ENCODE measurements around the gene OGDH. TPM values are rescaled to one million over a fixed set of nuclear protein-coding genes. Genes with fewer than 3 reads are reported as not detected.

Gene OGDH
- polyA plus RNA-seq, 3 donors: 41.0 to 74.1 (median 49.9) TPM

DNA sequence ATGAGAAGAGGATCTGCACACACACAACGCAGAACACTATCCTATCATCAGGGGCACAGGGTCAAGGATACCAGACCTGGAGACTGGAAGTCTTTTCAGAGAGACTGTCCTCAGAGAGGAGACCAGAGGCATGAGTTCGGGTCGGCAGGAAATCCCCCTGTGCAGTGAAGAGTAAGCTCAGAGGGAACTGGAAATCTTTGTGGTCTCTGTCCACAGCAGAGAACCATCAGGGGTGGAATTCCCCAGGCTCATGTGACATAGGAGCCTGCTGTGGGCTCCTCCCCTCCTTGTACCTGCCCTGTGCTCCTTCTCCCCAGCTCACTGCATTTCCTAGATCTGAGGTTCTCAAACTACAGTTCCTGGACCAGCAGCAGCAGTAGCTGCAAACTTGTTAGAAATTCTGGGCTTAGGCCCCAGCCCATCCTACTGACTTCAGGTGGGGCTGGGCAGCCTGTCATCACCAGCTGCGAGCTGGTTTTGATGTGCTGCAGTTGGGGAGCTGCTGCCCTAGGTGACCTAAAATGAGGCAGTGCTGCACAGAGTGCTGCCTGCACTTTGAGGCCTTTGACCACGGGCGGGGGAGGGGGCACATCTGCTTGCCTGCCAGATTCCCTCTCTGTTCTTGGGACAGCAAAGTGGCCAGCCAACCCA lies 144.6 kb downstream of the OGDH start:
- H3K27me3 Mint-ChIP-seq (ENCODE audit: low read depth in 3 of 3): no peaks in the 10 kb centered on the region
- Histone ChIP-seq H2AFZ (ENCODE audit: insufficient read depth, low read depth, low read length, poor library complexity, severe bottlenecking) (no peak overlapping the region), H3K4me2 (replicated peaks; ENCODE audit: extremely low read depth, low read length, poor library complexity, severe bottlenecking) (peak overlapping the region; percentile 84), H3K9me3 (replicated peaks in 1 of 2; ENCODE audit: control insufficient read depth in 1 of 2, insufficient read depth in 1 of 2, low read length in 2 of 2) (no peaks in the 10 kb centered on the region), H3K9ac (ENCODE audit: insufficient read depth, low read length, poor library complexity, severe bottlenecking) (peak overlapping the region; percentile 22), H3K36me3 (replicated peaks in 1 of 2; ENCODE audit: control insufficient read depth in 1 of 2, insufficient read depth in 2 of 2, low read length in 2 of 2) (peaks cover 0 to 1% of the 10 kb centered on the region in 2 donors), H3K79me2 (ENCODE audit: insufficient read depth, low read length) (peaks cover 73% of the 10 kb centered on the region), H3K27ac (ENCODE audit: low read depth in 1 of 2, low read length in 2 of 2) (peak overlapping the region; percentile 31 to 71), H3K27me3 (ENCODE audit: control insufficient read depth in 2 of 2, insufficient read depth in 2 of 2, low read length in 2 of 2) (no peaks in the 10 kb centered on the region), H4K20me1 (ENCODE audit: insufficient read depth, low read length) (peaks cover 66% of the 10 kb centered on the region), H3K4me3 (replicated peaks in 1 of 3; ENCODE audit: low read depth in 2 of 3, low read length in 3 of 3) (peak overlapping the region in 1 of 3 experiments; percentile 83), H3K4me1 (ENCODE audit: control insufficient read depth in 1 of 2, insufficient read depth in 2 of 2, low read length in 2 of 2) (peaks cover 31 to 34% of the 10 kb centered on the region in 2 donors)
- H3K36me3 Mint-ChIP-seq: peaks cover 14 to 22% of the 10 kb centered on the region in 2 donors
- H3K9me3 Mint-ChIP-seq: no peaks in the 10 kb centered on the region
- peaks cover 39% of the 10 kb centered on the region for H3K4me1 Mint-ChIP-seq
- DNase-seq: peak; percentile 28 to 89 (median 43)
- 38% methylated on average over 5 of the region's 6 CpGs for WGBS (ENCODE audit: insufficient coverage)
- peak overlapping the region; percentile 37 to 63 for H3K4me3 Mint-ChIP-seq
- peak overlapping the region; percentile 43 to 92 (median 72) for H3K27ac Mint-ChIP-seq
- intact Hi-C loops (cut with micrococcal nuclease): loop anchor here (5.0 to 10.0 kb wide), 4 partner anchors 46 to 94 kb away; partner anchors contain the start of genes PPIA (in 2 of the 2) and H2AZ2 (in 1 of the 2)
- TF ChIP-seq, protein P1, sequence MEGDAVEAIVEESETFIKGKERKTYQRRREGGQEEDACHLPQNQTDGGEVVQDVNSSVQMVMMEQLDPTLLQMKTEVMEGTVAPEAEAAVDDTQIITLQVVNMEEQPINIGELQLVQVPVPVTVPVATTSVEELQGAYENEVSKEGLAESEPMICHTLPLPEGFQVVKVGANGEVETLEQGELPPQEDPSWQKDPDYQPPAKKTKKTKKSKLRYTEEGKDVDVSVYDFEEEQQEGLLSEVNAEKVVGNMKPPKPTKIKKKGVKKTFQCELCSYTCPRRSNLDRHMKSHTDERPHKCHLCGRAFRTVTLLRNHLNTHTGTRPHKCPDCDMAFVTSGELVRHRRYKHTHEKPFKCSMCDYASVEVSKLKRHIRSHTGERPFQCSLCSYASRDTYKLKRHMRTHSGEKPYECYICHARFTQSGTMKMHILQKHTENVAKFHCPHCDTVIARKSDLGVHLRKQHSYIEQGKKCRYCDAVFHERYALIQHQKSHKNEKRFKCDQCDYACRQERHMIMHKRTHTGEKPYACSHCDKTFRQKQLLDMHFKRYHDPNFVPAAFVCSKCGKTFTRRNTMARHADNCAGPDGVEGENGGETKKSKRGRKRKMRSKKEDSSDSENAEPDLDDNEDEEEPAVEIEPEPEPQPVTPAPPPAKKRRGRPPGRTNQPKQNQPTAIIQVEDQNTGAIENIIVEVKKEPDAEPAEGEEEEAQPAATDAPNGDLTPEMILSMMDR (IDR thresholded peaks at IDR 0.05): no peak

DNA sequence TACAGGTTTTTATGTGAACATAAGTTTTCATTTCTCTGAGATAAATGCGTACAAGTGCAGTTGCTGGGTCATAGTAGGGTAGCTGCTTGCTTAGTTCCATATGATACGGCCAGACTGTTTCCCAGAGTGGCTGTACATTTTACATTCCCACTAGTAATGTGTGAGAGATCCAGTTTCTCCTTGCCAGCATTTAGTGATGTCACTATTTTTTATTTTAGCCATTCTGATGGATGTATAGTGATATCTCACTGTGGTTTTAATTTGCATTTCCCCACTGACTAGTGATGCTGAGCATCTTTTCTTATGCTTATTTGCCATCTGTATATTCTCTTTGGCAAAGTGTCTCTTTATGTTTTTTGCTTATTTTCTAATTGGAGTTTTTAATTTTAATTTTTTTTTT lies 146.4 kb downstream of the OGDH start:
- H3K27ac Mint-ChIP-seq: no peak overlapping the region
- Histone ChIP-seq H3K4me3 (replicated peaks in 1 of 3; ENCODE audit: low read depth in 2 of 3, low read length in 3 of 3) (no peak overlapping the region), H3K4me1 (ENCODE audit: control insufficient read depth in 1 of 2, insufficient read depth in 2 of 2, low read length in 2 of 2) (peaks cover 27 to 30% of the 10 kb centered on the region in 2 donors), H3K36me3 (replicated peaks in 1 of 2; ENCODE audit: control insufficient read depth in 1 of 2, insufficient read depth in 2 of 2, low read length in 2 of 2) (peaks cover 16 to 18% of the 10 kb centered on the region in 2 donors), H3K4me2 (replicated peaks; ENCODE audit: extremely low read depth, low read length, poor library complexity, severe bottlenecking) (no peak overlapping the region), H2AFZ (ENCODE audit: insufficient read depth, low read depth, low read length, poor library complexity, severe bottlenecking) (no peak overlapping the region), H3K79me2 (ENCODE audit: insufficient read depth, low read length) (peaks cover 73% of the 10 kb centered on the region), H3K27ac (ENCODE audit: low read depth in 1 of 2, low read length in 2 of 2) (no peak overlapping the region), H3K9me3 (replicated peaks in 1 of 2; ENCODE audit: control insufficient read depth in 1 of 2, insufficient read depth in 1 of 2, low read length in 2 of 2) (no peaks in the 10 kb centered on the region), H4K20me1 (ENCODE audit: insufficient read depth, low read length) (peaks cover 74% of the 10 kb centered on the region), H3K9ac (ENCODE audit: insufficient read depth, low read length, poor library complexity, severe bottlenecking) (no peak overlapping the region), H3K27me3 (ENCODE audit: control insufficient read depth in 2 of 2, insufficient read depth in 2 of 2, low read length in 2 of 2) (no peaks in the 10 kb centered on the region)
- no peak for DNase-seq
- no peak overlapping the region for H3K4me3 Mint-ChIP-seq
- intact Hi-C loops (cut with micrococcal nuclease): loop anchor here (5.0 to 10.0 kb wide), 4 partner anchors 44 to 92 kb away; partner anchors contain the start of genes PPIA (in 2 of the 2) and H2AZ2 (in 1 of the 2)
- WGBS (ENCODE audit: insufficient coverage): no CpG with 5 or more reads among the region's 2 CpGs
- H3K27me3 Mint-ChIP-seq (ENCODE audit: low read depth in 3 of 3): no peaks in the 10 kb centered on the region
- H3K9me3 Mint-ChIP-seq: no peaks in the 10 kb centered on the region
- peaks cover 17 to 37% of the 10 kb centered on the region in 2 donors for H3K36me3 Mint-ChIP-seq
- H3K4me1 Mint-ChIP-seq: peaks cover 33% of the 10 kb centered on the region
- TF ChIP-seq, protein P1 (IDR thresholded peaks at IDR 0.05): no peak

Measured in CD14-positive monocyte (primary cell).